Mesendoderm (in vitro differentiated cells): ENCODE results near the gene MIXL1.
"Not testable (repeated sequence)": the region's sequence is repeated elsewhere in the genome, so short reads cannot be mapped to it uniquely, and the experiment has no call there.

Experiments used
- DNase-seq: peaks from one replicate; pipeline ENCODE4 v3.0.0; 2013
- H2AK5ac ChIP-seq: 2 replicates; pipeline ENCODE4 v1.6.1; 2013; ENCODE audit warnings: low read length, inconsistent platforms
- H2BK120ac ChIP-seq: 2 replicates; pipeline ENCODE4 v1.6.1; 2013; ENCODE audit warnings: low read depth, mild to moderate bottlenecking, low read length, moderate library complexity, mixed read lengths
- H2BK15ac ChIP-seq: replicated peaks from 2 replicates; pipeline ENCODE4 v1.6.1; 2013; ENCODE audit warnings: low read depth, mild to moderate bottlenecking, moderate library complexity
- H2BK5ac ChIP-seq: 2 replicates; pipeline ENCODE4 v1.6.1; 2013; ENCODE audit warnings: low read length, inconsistent platforms
- H3K18ac ChIP-seq: 2 replicates; pipeline ENCODE4 v1.6.1; 2013; ENCODE audit warnings: mild to moderate bottlenecking, low read length, mixed read lengths
- H3K23ac ChIP-seq: one replicate; pipeline ENCODE4 v1.6.1; 2013; ENCODE audit warnings: low read length
- H3K27ac ChIP-seq: 2 replicates; pipeline ENCODE4 v1.5.1; 2013; ENCODE audit warnings: low read depth, mild to moderate bottlenecking, inconsistent platforms, low read length, moderate library complexity
- H3K27me3 ChIP-seq: 2 replicates; pipeline ENCODE4 v1.6.1; 2013; ENCODE audit warnings: low read length, control low read depth, mild to moderate bottlenecking, inconsistent platforms; ENCODE audit not compliant: insufficient read depth, poor library complexity
- H3K36me3 ChIP-seq: 2 replicates; pipeline ENCODE4 v1.6.1; 2013; ENCODE audit warnings: low read length, inconsistent platforms; ENCODE audit not compliant: control insufficient read depth, insufficient read depth
- H3K4ac ChIP-seq: one replicate; pipeline ENCODE4 v1.6.1; 2013; ENCODE audit warnings: low read depth, mild to moderate bottlenecking, low read length, moderate library complexity
- H3K4me1 ChIP-seq: 2 replicates; pipeline ENCODE4 v1.6.1; 2013; ENCODE audit warnings: low read depth, low read length, inconsistent platforms; ENCODE audit not compliant: control insufficient read depth
- H3K4me2 ChIP-seq: 2 replicates; pipeline ENCODE4 v1.6.1; 2013; ENCODE audit warnings: low read length
- H3K4me3 ChIP-seq: 2 replicates; pipeline ENCODE4 v1.5.1; 2013; ENCODE audit warnings: mild to moderate bottlenecking, low read length
- H3K56ac ChIP-seq: one replicate; pipeline ENCODE4 v1.6.1; 2013; ENCODE audit warnings: low read length
- H3K79me1 ChIP-seq: 2 replicates; pipeline ENCODE4 v1.6.1; 2013; ENCODE audit warnings: low read length, inconsistent platforms
- H3K79me2 ChIP-seq: 2 replicates; pipeline ENCODE4 v1.6.1; 2013; ENCODE audit warnings: mild to moderate bottlenecking, low read length; ENCODE audit not compliant: control insufficient read depth, insufficient read depth
- H3K9ac ChIP-seq: 2 replicates; pipeline ENCODE4 v1.6.1; 2013; ENCODE audit warnings: low read length, inconsistent platforms
- H4K5ac ChIP-seq: one replicate; pipeline ENCODE4 v1.6.1; 2013; ENCODE audit warnings: low read length
- H4K8ac ChIP-seq: one replicate; pipeline ENCODE4 v1.6.1; 2013; ENCODE audit warnings: low read depth, mild to moderate bottlenecking, control low read depth, low read length, moderate library complexity
- WGBS: extraction: QIAGEN DNeasy Blood & Tissue Kit; methylation state at CpG from one replicate; pipeline ENCODE4 v1.1.7; 2013; ENCODE audit warnings: low lambda C conversion rate, missing lambda C conversion rate; ENCODE audit not compliant: insufficient coverage; ENCODE audit errors: extremely low coverage; 5-methylcytosine and 5-hydroxymethylcytosine counted together

The MIXL1 gene

GRCh38 chr1:226272233-226272902 lies 48.9 kb downstream of the MIXL1 start:
- H3K27me3 ChIP-seq, H4K5ac ChIP-seq, H3K4me2 ChIP-seq, H2BK15ac ChIP-seq, H3K4me3 ChIP-seq, H2BK120ac ChIP-seq, H2AK5ac ChIP-seq, H3K4me1 ChIP-seq, H3K79me1 ChIP-seq, H3K36me3 ChIP-seq, H3K79me2 ChIP-seq, H3K9ac ChIP-seq, H3K23ac ChIP-seq, H4K8ac ChIP-seq, H3K56ac ChIP-seq: not testable (repeated sequence)
- H3K4ac ChIP-seq: peak overlapping the region; percentile 85
- peak; percentile 89 for DNase-seq
- no CpG with 5 or more reads among the region's 8 CpGs for WGBS
- peak overlapping the region; percentile 57 for H2BK5ac ChIP-seq
- H3K27ac ChIP-seq: peak overlapping the region; percentile 62
- peak overlapping the region; percentile 43 for H3K18ac ChIP-seq

DNA sequence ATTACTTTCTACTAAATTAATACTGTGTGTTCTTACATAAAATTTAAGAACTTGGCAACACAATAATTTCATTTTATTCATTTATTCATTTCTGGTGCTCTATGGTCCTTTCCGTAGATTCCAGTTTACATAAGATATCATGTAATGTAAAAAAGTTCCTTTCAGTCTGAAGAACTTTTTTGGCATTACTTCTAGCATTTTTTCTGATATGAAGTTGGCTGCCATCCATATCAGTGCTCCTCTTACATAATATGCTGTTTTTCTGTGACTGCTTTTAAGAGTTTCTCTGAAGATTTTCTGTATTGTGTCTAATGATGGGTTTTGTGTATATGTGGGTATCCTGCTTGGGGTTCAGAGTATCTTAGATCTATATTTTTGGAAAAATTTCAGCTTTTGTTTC lies 50.7 kb downstream of the MIXL1 start:
- H4K8ac ChIP-seq: no peak overlapping the region
- H2AK5ac ChIP-seq: no peak overlapping the region

GRCh38 chr1:226276077-226276682 lies 52.7 kb downstream of the MIXL1 start:
- no peaks in the 10 kb centered on the region for H3K36me3 ChIP-seq

More for the DNA sequence above, 50.7 kb downstream of the MIXL1 start:
- H3K4me2 ChIP-seq: no peak overlapping the region
- H3K27ac ChIP-seq: no peak overlapping the region
- H2BK120ac ChIP-seq: no peak overlapping the region
- no peak overlapping the region for H3K4ac ChIP-seq
- no peak overlapping the region for H2BK5ac ChIP-seq
- no peaks in the 10 kb centered on the region for H3K79me2 ChIP-seq
- no peak overlapping the region for H3K23ac ChIP-seq
- H3K18ac ChIP-seq: no peak overlapping the region
- DNase-seq: no peak
- H3K4me1 ChIP-seq: peaks cover 3% of the 10 kb centered on the region
- H3K36me3 ChIP-seq: no peaks in the 10 kb centered on the region
- H3K79me1 ChIP-seq: no peaks in the 10 kb centered on the region
- H3K9ac ChIP-seq: no peak overlapping the region
- no peak overlapping the region for H4K5ac ChIP-seq
- no peak overlapping the region for H3K56ac ChIP-seq
- no peak overlapping the region for H3K4me3 ChIP-seq
- WGBS: no CpG with 5 or more reads among the region's 1 CpG
- peak overlapping the region; percentile 57 for H2BK15ac ChIP-seq
- H3K27me3 ChIP-seq: no peaks in the 10 kb centered on the region

More at GRCh38 chr1:226276077-226276682, 52.7 kb downstream of the MIXL1 start:
- no peak overlapping the region for H2BK5ac ChIP-seq
- no peak overlapping the region for H3K18ac ChIP-seq
- H3K79me1 ChIP-seq: no peaks in the 10 kb centered on the region
- no peak overlapping the region for H4K5ac ChIP-seq
- H3K56ac ChIP-seq: no peak overlapping the region
- no peak overlapping the region for H2AK5ac ChIP-seq
- no peaks in the 10 kb centered on the region for H3K27me3 ChIP-seq
- H3K4me1 ChIP-seq: no peaks in the 10 kb centered on the region
- no peak for DNase-seq
- no peak overlapping the region for H4K8ac ChIP-seq
- no peak overlapping the region for H3K4ac ChIP-seq
- H3K23ac ChIP-seq: no peak overlapping the region
- no peak overlapping the region for H2BK120ac ChIP-seq
- H3K27ac ChIP-seq: no peak overlapping the region
- H3K9ac ChIP-seq: no peak overlapping the region
- no peak overlapping the region for H3K4me3 ChIP-seq
- H2BK15ac ChIP-seq: no peak overlapping the region
- H3K79me2 ChIP-seq: no peaks in the 10 kb centered on the region
- no peak overlapping the region for H3K4me2 ChIP-seq
- 100% methylated on average over 1 of the region's 3 CpGs for whole genome bisulfite sequencing
